OCI-LY3 (cell line): ENCODE measurements around the gene LHPP.

Experiments used
- H2AFZ ChIP-seq: fragments of 200-600, 300-600 bp; shearing (Covaris generic); 2 replicates; pipeline ENCODE4 v1.6.0; 2014; ENCODE audit warnings: antibody characterized with exemption, low read depth, low read length
- H3K27ac ChIP-seq: fragments of 200-600, 300-600 bp; sonication (generic); 2 replicates; pipeline ENCODE4 v1.5.1; 2014; ENCODE audit warnings: mild to moderate bottlenecking, low read length, moderate library complexity, mixed read lengths
- H3K27me3 ChIP-seq: fragments of 200-600, 300-600 bp; sonication (generic); 2 replicates; pipeline ENCODE4 v1.6.1; 2014; ENCODE audit warnings: low read depth, low read length, mixed read lengths
- H3K36me3 ChIP-seq: fragments of 200-600, 300-600 bp; sonication (generic); replicated peaks from 2 replicates; pipeline ENCODE3; 2014; ENCODE audit warnings: low read depth, low read length, mixed read lengths
- H3K4me1 ChIP-seq: fragments of 300-600, 200-600 bp; sonication (generic); 2 replicates; pipeline ENCODE4 v1.6.1; 2014; ENCODE audit warnings: low read length, mixed read lengths
- H3K4me2 ChIP-seq: fragments of 200-600, 300-600 bp; sonication (generic); 2 replicates; pipeline ENCODE4 v1.6.1; 2014; ENCODE audit warnings: low read length, mixed read lengths
- H3K4me3 ChIP-seq: fragments of 300-600, 200-600 bp; sonication (generic); 2 replicates; pipeline ENCODE4 v1.5.1; 2014; ENCODE audit warnings: antibody characterized with exemption, mild to moderate bottlenecking, low read length, moderate library complexity
- H3K79me2 ChIP-seq: fragments of 300-600, 200-600 bp; shearing (Covaris generic); 2 replicates; pipeline ENCODE4 v1.6.1; 2014; ENCODE audit warnings: mild to moderate bottlenecking, low read length, mixed read lengths
- H3K9ac ChIP-seq: fragments of 300-600, 200-600 bp; shearing (Covaris generic); 2 replicates; pipeline ENCODE4 v1.6.0; 2014; ENCODE audit warnings: mild to moderate bottlenecking, low read length, moderate library complexity
- H3K9me3 ChIP-seq: fragments of 200-600, 300-600 bp; shearing (Covaris generic); 2 replicates; pipeline ENCODE4 v1.6.1; 2014; ENCODE audit warnings: low read length, mixed read lengths; ENCODE audit not compliant: insufficient read depth
- H4K20me1 ChIP-seq: fragments of 200-600, 300-600 bp; sonication (generic); 2 replicates; pipeline ENCODE4 v1.6.1; 2016; ENCODE audit warnings: low read length, mixed read lengths; ENCODE audit not compliant: insufficient read depth
- CTCF ChIP-seq: fragments of 200-600, 300-600 bp; sonication (generic); IDR thresholded peaks from 2 replicates; pipeline ENCODE4 v1.5.1; 2014; ENCODE audit warnings: antibody characterized with exemption, low read length, low read depth
- EZH2phosphoT487 ChIP-seq: fragments of 200-600 bp; shearing (Covaris generic); IDR thresholded peaks from 2 replicates; pipeline ENCODE4 v1.6.1; 2018; ENCODE audit warnings: antibody characterized with exemption, mixed run types, low read depth

LHPP gene

GRCh38 chr10:124557167-124557566, 95.5 kb downstream of the LHPP start:
- no peak overlapping the region for H3K4me2 ChIP-seq
- no peak for TF ChIP-seq CTCF
- TF ChIP-seq EZH2phosphoT487 = no peak
- no peaks in the 10 kb centered on the region for H3K36me3 ChIP-seq
- H3K4me3 ChIP-seq = no peak overlapping the region
- no peak overlapping the region for H2AFZ ChIP-seq
- H3K4me1 ChIP-seq = peaks cover 28% of the 10 kb centered on the region
- H4K20me1 ChIP-seq = no peaks in the 10 kb centered on the region
- H3K9ac ChIP-seq = no peak overlapping the region
- H3K27me3 ChIP-seq = no peaks in the 10 kb centered on the region
- no peaks in the 10 kb centered on the region for H3K9me3 ChIP-seq
- H3K27ac ChIP-seq = no peak overlapping the region
- no peaks in the 10 kb centered on the region for H3K79me2 ChIP-seq

- H3K9ac ChIP-seq = no peak overlapping the region
- H3K27ac ChIP-seq = no peak overlapping the region
- no peak overlapping the region for H2AFZ ChIP-seq
- no peaks in the 10 kb centered on the region for H3K27me3 ChIP-seq
- H3K79me2 ChIP-seq = no peaks in the 10 kb centered on the region
- no peak for TF ChIP-seq CTCF
- no peak for TF ChIP-seq EZH2phosphoT487
- H3K4me3 ChIP-seq = no peak overlapping the region
- H3K9me3 ChIP-seq = no peaks in the 10 kb centered on the region
- no peaks in the 10 kb centered on the region for H4K20me1 ChIP-seq
- no peaks in the 10 kb centered on the region for H3K36me3 ChIP-seq
- no peak overlapping the region for H3K4me2 ChIP-seq
- peaks cover 21% of the 10 kb centered on the region for H3K4me1 ChIP-seq
Observed at GRCh38 chr10:124557648-124558338, 96.2 kb downstream of the LHPP start.

GRCh38 chr10:124558339-124559321, 97.0 kb downstream of the LHPP start:
- TF ChIP-seq CTCF = no peak
- no peak for TF ChIP-seq EZH2phosphoT487
- Histone ChIP-seq H3K9ac (no peak overlapping the region), H3K27ac (no peak overlapping the region), H3K79me2 (no peaks in the 10 kb centered on the region), H2AFZ (no peak overlapping the region), H3K36me3 (no peaks in the 10 kb centered on the region), H3K9me3 (no peaks in the 10 kb centered on the region), H3K27me3 (no peaks in the 10 kb centered on the region), H3K4me3 (no peak overlapping the region), H3K4me2 (no peak overlapping the region), H4K20me1 (no peaks in the 10 kb centered on the region), H3K4me1 (peaks cover 15% of the 10 kb centered on the region)
